Fibroblast of skin of back (primary cell): Measurements from ENCODE around the gene POLR2C. TPM values are rescaled to one million over a fixed set of nuclear protein-coding genes. Genes with fewer than 3 reads are reported as not detected.
"Not testable (repeated sequence)": the region's sequence is repeated elsewhere in the genome, so short reads cannot be mapped to it uniquely, and the experiment has no call there.

Experiments used
- DNase-seq: peaks from one replicate; pipeline ENCODE4 v3.0.0-alpha.2; 2013
- polyA plus RNA-seq, 2 experiments: library from polyadenylated mRNA; unstranded; fragments of 120-200 nt; gene quantifications; one replicate each; pipeline ENCODE4 v1.2.1, GENCODE V29; 2013; ENCODE audit not compliant: insufficient read length in 2 of 2

The POLR2C gene
- 61.0 TPM for polyA plus RNA-seq (2013, experiment 1 of 2; ENCODE audit: insufficient read length)
- 48.2 TPM for polyA plus RNA-seq (2013, experiment 2 of 2; ENCODE audit: insufficient read length)

DNA sequence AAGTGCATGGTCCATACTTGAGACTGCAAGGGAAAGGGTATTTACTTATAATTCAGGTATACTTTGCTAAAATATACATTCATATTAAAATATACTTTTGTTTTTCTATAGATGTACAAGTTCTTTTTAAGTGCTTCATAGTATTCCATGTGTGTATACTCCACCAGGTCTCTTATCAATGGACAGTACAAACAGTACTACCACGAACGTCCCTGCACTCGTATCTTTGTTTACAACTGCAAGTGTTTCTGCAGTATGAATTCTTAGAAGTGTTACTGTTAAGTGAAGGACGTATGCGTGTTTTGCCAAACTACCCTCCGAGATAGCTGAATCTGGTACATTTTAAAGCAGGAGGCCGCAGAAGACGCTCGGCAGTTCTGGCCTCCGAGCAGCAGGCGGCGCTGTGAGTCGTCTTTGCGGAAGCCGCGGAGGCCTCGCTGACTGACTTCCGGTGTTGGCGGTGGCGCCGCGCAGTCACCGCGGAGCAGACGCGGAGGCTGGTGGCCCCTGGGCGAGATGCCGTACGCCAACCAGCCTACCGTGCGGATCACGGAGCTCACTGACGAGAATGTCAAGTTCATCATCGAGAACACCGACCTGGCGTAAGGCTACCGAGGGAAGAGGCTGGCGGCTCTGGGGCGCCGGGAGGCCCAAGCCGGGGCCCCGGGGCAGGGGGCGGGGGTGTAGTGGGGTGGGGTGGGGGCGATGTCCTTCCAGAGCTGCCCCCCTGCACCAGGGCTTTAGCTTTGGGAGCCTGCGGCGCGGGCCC lies at the start of gene POLR2C:
Gene POLR2C (plus strand): TSS at position 471 of the 769 bp plus-strand sequence. CDS start 46 bp downstream, at position 517.
- DNase-seq, result peak; percentile 82

DNA sequence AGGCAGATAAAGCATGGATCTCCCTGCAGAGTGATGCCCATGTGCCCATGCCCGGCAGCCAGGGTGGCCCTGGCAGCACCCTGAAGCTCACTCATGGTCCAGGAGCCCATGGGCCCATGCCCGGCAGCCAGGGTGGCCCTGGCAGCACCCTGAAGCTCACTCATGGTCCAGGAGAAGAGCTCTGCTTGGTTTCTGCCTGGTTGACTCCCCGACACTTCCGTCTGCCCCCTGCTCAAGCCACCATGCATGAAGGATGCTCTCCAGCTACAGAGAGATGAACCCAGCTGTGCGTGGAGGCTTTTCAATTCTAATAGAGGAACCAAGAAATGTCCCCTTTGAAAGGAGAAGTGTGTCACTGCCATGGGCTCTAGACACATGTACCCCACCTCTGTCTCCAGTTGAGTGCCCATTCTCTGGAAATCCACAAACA lies 49.2 kb upstream of the POLR2C start:
- no peak for DNase-seq

DNA sequence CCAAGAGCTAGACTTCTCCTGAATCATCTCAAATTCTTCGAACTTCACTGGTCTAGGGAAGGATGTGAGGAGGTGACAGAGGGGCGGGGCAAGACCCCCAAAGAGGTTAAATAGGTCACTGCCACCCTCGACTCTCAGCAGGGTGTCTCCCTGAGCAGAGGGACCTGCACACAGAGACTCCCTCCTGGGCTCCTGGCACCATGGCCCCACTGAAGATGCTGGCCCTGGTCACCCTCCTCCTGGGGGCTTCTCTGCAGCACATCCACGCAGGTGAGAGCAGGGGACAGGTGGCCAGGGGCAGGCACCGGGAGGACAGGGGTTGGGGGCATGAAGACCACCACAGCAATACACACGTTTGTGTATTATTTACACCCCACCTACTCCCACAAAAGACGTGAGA lies 48.7 kb upstream of the POLR2C start:
- DNase-seq, result no peak

DNA sequence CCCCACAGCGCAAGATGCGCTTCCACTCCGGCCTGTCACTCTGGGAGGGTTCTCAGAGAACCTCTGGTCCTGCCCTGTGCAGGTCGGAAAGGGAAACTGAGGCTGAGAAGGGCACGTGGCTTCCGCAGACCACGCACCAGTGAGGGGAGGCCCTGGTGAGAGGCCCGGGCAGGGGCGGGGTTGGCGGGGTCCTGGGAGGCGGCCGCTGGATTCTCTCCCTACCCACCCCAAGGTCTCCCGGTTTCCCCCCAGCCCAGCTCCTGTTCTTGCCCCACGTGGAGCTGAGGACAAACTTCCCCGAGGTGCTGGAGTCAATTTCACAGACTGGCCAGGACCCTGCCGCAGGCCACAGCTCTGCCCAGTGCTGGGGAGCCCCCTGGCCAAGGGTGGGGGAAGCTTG lies 46.4 kb upstream of the POLR2C start:
- no peak for DNase-seq

DNA sequence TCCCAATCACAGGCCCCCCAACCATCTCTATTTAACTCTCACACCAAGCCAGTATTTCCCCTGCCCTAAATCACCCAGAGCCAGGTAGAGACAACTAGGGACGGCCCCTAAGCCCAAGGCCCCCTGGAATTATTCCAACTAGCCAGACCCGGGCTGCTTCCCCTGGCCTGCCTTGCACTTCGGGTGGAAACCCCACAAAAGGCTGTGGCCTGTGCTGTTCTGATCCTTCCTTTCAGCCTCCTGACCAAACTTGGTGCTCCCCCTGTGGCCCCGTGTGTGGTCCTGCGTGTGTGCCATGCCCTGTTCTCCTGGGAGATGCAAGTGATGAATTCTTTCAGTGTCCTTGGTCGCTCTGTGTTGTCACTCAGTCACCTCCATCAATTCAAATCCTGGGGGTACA lies 43.0 kb upstream of the POLR2C start:
- no peak for DNase-seq

DNA sequence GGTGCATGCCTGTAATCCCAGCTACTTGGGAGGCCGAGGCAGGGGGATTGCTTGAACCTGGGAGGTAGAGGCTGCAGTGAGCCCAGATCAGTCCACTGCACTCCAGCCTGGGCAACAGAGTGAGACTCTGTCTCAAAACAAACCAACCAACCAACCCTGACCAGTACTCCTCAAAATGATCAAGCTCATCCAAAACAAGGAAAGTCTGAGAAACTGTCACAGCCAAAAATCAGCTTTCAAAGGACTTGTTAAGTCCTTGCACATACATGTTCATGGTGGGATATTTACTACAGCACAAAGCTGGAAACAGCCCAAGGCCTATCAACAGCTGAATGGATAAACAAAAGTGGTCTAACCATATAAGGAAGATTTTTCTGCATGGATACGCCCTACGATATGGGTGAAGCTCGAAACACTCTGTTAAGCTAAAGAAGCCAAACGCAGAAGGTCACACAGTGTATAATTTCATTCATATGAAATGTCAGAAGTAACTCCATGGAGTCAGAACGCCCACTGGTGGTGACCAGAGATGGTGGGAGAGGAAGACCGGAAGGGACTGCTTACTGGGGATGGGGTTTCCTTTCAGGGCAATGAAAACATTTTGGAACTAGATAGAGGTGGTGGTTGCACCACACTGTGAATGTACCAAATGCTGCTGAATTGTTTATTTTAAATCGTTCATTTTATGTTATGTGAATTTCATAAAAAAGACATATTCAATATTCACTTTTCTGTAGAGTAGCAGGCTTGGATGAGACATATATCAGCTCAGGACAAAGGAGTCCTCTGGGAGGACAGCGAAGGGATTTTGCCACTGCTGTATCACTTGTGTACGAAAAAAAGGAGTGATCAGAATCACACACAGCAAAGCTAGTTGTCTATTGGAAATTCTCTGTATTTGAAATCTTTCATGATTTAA lies 40.2 kb upstream of the POLR2C start:
- DNase-seq, result peak; percentile 76

DNA sequence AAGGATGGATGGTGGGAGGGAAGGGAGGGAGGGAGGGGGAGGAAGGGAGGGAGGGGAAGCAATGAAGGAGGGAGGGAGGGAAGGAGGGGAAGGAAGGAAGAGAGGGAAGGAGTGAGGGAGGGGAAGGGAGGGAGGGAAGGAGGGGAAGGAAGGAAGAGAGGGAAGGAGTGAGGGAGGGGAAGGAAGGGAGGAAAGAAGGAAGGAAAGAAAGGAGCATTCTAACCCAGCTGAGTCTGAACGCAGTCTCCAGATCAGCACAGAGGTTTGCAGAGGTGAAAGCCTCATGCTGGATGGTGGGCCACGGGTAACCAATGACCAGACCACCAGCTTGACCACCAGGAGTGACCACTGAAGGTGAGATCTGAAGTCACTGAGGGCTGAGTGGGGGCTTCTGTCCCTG lies 39.3 kb upstream of the POLR2C start:
- no peak for DNase-seq

DNA sequence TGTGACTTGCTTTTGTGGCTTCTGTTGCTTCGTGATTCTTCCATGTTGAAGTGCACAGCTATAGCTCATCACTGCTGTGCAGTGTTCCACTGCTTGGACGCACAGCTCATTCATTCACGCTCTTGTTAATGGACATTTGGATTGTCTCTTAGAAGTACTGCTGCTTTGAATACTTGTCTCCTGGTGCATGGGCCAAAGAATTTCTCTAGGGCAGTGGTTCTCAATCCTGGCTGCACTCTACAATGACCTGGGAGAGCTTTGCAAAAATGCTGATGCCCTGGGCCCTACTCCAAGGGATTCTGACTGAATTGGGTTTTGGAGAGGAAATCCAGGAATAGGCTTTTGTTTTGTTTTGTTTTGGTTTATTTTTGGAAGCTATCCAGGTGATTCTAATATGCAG lies 37.9 kb upstream of the POLR2C start:
- DNase-seq, result no peak

DNA sequence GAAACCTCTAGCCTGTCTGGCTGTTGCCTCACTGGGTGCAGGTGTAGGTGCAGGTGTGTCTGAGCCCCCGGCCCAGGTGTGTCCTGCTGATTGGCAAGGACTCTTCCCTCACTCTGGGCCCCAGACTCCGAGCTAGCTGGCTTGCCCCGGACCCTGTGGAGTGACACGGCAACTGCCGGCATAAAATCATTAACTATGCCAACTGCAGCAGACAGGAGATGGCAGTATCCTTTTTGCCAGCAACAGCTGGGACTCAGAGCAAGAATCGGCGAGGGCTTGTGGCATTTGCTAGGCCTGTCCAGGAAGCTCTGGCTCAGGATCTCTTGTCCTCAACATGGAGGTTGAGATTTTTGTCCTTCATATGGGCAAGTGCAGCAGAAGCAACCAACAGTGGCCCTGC lies 36.1 kb upstream of the POLR2C start:
- DNase-seq, result no peak

DNA sequence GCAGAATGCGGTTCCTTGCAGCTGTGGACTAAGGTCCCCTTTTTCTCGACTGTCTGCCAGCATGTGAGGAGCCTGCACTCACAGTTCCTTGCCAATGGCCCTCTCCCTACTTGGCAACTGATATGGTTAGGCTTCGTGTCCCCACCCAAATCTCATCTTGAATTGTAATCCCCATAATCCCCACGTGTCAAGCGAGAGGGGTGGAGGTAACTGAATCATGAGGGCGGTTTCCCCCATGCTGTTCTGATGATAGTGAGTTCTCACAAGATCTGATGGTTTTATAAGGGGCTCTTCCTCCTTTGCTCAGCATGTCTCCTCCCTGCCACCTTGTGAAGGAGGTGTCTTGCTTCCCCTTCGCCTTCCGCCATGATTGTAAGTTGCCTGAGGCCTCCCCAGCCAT lies 35.2 kb upstream of the POLR2C start:
- DNase-seq, result no peak

DNA sequence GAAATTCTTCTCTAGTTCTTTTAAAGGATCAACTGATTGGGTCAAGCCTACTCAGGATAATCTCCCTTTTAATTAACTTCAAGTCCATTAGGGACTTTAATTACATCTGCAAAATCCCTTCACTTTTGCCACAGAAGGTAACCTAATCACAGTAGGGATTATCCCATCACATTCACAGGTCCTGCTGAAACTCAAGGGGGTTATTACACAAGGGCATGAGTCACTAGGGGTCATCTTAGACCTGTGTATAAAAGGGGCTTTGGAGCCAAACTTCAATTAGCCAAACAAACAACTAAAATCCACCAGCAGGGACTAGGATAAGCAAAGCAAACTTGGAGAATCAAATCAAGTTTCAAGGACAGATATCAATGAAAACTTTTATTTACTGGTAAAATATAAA lies 34.7 kb upstream of the POLR2C start:
- no peak for DNase-seq

DNA sequence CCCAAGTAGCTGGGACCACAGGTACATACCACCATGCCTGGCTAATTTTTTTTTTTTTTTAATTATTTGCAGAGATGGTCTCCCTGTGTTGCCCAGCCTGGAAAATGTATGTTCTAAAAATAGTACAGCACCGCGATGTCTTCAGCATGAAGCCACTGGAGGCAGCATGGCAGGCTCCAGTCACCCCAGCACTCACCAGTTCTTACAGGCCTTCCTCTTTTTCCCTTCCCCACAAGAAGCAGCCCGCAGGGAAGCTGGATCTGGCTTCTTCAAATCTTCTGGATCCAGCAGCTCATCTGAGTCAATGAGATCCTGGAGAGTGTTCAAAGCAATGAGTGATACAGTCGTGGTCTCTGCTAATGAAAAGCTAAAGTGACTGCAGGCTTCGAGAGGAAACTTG lies 31.5 kb upstream of the POLR2C start:
- no peak for DNase-seq

DNA sequence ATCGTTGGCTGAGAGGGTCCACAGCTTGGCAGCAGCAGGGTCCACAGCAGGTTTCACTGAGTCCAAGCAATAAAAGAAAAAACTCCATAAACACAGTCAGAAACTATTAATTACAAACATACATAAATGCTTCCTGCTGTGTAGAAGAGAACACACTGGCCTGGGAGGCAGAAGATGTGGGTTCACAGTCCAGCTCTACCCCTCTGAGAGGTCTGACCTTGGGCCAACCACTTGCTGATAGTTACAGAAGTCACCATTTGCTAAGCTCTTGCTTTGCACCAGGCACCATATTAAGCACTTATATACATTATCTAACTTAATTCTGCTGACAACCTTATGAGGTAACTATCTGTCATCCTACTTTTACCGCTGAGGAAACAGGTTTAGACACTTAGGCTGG lies 30.0 kb upstream of the POLR2C start:
- DNase-seq, result no peak

DNA sequence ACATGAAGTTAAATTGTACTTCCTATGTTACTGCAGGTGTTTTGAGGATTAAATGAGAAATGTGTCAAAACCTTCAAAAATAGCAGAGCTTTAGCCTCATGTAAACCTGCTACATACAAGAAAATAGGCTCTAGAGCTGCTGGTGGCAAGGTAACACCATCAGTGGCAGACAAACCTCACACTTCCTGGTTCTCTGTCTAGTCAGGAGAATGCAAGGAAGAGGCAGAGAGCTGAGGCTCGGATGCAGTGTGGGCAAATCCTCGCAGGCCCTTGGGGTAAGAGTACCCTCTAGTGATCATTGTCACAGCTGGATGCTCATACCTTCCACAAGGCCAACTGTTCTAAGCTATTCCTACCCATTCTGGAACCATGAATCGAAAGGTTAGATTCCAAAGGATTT lies 29.5 kb upstream of the POLR2C start:
- no peak for DNase-seq

DNA sequence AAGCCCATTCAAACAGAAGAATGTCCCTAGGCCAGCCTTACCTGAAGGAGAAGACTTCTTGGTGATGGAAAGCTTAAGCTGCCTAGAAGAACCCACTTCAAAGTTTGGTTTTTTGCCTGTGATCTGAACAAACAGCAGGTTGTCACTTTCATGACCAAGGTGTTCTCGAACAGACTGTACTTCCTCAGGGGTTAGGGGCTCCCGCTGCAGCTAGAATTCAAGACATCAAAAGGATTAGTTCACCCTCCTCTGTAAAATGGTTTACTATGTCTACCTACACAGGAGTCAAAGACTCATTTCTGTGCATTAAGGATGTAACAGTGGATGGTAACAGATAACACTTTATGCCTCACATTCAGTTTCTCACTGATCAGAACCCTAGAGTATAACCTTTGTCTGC lies 28.5 kb upstream of the POLR2C start:
- no peak for DNase-seq

DNA sequence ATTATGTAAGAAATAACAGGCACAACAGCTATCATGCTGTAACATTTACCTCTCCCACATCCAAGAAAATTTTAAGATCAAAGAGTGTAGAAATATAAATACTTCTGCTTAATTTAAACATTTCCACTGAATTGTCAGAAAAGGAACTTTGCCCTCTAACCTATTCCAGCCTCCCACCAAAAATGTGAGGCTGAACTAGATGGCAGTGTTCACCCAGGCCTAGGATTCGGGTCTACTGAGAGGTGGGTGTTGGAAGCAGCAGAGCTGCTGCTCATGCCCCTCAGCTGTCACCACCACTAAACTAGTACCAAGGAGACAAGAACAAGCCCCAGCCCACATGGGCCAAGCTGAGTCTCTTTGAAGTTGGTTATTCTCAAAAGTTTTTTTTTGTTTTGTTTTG lies 26.6 kb upstream of the POLR2C start:
- no peak for DNase-seq

DNA sequence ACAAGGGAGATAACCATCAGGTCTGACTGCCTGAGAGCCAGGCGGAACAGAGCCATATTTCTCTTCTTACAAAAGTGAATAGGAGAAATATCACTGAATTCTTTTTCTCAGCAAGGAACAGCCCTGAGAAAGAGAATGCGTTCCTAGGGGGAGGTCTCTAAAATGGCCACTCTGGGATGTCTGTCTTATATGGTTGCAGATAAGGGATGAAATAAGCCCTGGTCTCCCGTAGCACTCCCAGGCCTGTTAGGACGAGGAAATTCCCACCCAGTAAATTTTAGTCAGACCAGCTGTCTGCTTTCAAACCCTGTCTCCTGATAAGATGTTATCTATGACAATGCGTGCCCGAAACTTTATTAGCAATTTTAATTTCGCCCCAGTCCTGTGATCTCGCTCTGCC lies 22.5 kb upstream of the POLR2C start:
- DNase-seq, result not testable (repeated sequence)

DNA sequence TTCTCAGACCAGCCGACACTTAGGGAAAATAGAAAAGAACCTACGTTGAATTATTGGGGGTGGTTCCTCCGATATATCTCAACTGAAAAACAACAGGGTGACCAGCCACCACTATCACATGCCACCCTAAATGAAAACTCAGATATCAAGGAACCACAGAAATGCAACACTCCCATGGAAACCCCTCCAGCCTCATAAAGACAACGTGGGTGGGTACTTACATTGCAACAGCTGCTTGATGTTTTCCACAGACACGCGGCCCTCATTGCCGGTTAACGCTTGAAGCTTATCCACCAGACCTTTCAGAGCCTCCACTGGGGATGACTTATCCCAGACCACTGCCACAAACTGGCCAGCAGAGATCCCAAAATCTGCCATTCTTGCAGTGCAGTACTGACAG lies 21.9 kb upstream of the POLR2C start:
- DNase-seq, result not testable (repeated sequence)

DNA sequence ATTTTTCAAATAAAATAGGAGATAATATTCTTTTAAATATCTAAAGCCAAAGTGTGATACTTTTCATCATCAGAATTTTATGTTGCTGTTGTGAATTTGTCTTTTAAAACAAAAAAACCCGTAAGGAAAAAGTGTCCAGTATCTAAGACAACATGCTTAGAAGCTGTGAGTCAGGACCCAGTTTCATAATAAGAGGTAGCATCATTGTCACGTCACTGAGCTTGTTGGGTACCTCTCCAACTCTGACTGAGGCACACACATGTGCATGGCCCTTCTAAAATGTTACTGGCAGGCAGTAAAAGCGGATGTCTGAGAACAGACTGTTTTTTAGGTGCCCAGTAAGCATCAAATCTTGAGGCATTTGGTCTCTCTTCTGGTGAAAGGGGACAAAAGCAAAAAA lies 17.8 kb upstream of the POLR2C start:
- no peak for DNase-seq

DNA sequence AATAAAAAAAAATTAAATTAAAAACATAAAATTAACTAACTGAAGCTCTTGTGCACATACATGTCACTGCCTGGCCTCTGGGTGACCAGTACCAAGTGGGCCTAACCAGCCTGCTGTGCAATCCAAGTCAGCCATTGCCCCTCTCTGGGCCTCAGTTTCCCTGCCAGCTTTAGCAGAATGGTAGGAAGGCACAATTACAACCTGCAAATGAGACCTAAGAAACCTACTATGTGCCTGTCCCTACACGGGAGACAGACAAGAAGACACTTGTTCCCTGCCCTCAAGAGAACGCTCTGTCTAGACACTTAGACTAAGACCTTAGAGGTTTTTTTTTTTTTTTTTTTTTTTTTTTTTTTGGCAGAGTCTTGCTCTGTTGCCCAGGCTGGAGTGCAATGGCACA lies 17.0 kb upstream of the POLR2C start:
- DNase-seq, result no peak

DNA sequence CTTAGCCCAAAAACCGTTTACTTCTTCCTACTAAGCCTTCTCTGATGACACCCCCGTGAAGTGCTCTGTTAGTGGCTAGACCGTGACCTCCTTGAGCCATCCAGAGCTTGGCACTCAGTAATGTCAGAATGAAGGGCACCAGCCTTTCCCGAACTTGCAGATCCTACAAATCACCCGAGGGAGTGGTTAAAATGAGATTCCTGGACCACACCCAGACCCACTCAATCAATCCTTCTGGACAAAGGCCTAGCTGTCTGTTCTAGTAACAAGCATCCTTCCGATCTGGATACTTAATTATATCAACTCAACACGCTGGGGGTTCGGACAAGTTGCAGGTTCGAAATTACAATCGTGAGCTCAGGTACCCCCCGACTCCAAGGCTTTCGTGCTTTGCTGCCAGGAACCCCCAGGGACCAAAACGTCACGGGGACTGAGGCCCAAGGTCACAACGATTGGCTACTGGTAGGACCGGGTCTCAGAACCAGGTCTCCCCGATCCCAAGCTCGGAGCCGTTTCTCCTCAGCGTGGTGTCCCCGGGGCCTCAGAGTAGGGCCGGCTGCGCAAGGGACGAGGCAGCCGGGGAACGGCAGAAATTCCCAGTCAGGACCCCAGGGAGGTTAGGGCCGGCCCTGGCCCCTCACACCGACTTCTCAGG lies 15.8 kb upstream of the POLR2C start:
- peak; percentile 41 for DNase-seq

DNA sequence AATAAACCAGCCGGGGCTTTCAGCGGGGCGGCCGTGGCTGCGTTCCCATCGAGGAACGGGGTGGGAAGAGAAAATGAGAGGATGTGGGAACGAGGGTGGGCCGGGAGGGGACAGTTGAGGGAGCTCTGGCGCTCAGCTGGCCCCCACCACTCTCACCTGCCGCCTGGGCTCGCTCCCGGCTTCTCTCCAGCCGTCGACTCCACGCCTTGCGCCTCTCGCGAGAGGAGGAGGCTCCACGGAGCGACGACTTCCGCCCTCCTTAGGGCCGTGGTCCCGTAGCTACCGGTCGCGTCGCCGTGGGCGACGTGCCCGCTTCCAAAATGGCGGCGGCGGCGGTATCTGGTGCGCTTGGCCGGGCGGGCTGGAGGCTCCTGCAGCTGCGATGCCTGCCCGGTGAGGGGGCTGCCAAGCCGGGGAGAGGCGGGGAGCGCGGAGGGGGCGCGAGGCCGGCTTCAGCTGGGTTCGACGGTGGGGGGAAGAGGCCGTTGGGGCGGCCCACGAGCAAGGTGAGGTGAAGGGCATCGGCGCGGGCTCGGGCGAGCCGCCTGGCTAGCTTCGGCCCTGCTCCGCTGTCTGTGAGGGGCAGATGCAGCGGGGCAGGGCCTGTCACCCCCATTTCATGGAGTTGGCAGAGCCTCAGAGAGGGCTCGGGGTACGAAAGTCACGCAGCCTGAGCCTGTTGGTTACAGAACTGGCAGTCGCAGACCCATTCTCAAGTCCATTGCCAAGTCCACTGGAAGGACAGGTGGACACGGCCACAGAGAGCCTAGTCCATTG lies 15.1 kb upstream of the POLR2C start, which contains the start of the genes CIAPIN1 and COQ9:
Gene CIAPIN1 (minus strand): TSS at position 200 of the 777 bp plus-strand sequence. CDS start 6,457 bp downstream, outside the sequence.
Gene COQ9 (plus strand): TSS at position 294 of the 777 bp plus-strand sequence. CDS start 27 bp downstream, at position 321.
- peak; percentile 93 for DNase-seq
